ENCODE data around the gene NHSL2.

NHSL2 gene

DNA sequence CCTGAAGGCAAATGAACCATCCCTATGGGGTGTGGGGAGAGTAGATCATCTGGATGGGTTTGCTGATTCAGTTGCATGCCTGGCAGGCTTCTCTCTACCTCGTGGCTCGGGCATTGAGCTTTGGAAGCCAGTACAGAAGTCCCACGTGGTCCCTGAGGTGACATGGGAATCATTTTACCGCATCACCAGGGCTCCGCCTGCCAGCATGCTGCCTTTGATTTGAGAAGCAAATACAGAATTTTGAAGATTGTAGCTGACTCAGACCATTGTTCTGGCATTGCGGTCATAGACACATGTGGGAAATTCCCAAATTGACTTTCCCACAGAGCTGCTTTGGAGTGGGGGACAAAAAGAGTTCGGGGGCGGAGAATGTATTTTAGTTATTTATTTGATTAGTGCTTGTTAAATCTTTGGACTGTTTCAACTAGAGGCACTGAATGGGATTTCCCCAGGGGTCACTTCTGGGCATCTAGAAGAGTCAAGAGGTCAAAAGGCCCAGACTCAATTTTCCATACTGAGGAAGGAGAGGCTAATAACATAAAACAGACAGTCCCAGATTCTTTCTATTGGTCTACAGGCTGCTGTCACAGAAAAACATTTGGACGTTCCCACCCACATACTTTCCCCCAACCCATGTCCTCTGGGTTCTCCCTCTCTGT is 79.3 kb downstream of the NHSL2 start:
- TF ChIP-seq, protein P1, sequence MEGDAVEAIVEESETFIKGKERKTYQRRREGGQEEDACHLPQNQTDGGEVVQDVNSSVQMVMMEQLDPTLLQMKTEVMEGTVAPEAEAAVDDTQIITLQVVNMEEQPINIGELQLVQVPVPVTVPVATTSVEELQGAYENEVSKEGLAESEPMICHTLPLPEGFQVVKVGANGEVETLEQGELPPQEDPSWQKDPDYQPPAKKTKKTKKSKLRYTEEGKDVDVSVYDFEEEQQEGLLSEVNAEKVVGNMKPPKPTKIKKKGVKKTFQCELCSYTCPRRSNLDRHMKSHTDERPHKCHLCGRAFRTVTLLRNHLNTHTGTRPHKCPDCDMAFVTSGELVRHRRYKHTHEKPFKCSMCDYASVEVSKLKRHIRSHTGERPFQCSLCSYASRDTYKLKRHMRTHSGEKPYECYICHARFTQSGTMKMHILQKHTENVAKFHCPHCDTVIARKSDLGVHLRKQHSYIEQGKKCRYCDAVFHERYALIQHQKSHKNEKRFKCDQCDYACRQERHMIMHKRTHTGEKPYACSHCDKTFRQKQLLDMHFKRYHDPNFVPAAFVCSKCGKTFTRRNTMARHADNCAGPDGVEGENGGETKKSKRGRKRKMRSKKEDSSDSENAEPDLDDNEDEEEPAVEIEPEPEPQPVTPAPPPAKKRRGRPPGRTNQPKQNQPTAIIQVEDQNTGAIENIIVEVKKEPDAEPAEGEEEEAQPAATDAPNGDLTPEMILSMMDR (IDR thresholded peaks at IDR 0.05; ENCODE audit: insufficient read depth, missing control alignments) = no peak
- no peak for FAIRE-seq
- DNase-seq (ENCODE audit: insufficient read length, low spot score) = no peak

DNA sequence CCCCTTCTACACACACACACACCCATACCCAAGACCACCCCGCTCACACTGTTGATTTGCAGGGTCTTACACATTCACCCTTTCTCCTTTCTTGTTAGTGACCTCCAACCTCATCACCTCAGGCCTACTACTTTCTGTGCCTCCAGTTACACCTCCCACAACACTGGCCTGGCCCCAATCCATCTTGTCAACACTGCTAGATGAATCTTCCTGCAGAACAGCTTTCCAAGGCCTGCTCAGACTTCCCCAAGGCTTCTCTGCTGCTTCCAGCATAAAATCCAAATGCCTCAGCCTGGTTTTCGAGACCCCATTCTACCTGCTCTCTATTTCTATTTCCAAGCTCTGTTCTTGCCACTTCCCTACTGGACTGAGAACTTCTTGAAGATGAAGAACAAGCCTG is 79.9 kb downstream of the NHSL2 start:
- TF ChIP-seq, protein P1 (IDR thresholded peaks at IDR 0.05; ENCODE audit: insufficient read depth, missing control alignments) = no peak
- DNase-seq (ENCODE audit: insufficient read length, low spot score) = no peak
- FAIRE-seq = no peak

DNA sequence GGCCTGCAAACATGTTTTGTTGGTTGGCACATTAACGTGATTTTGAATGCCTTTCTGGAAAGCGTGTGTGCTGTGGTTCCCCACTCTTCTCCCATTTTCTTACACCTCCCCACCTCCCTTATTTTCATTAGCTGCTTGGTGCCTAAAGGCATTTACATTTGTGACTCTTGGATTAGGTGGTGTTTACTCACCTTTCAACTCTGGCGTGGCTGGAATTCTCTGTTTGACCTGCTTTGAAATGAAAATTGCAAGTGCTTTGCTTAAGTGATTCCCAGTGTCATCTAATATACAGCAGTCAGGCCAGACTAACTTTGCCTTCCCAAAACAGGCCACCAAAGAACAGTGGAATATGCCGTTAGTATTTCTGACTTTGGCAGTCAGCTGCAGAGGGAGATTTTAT is 80.5 kb downstream of the NHSL2 start:
- FAIRE-seq = no peak
- DNase-seq (ENCODE audit: insufficient read length, low spot score) = no peak
- TF ChIP-seq, protein P1 (IDR thresholded peaks at IDR 0.05; ENCODE audit: insufficient read depth, missing control alignments) = no peak

DNA sequence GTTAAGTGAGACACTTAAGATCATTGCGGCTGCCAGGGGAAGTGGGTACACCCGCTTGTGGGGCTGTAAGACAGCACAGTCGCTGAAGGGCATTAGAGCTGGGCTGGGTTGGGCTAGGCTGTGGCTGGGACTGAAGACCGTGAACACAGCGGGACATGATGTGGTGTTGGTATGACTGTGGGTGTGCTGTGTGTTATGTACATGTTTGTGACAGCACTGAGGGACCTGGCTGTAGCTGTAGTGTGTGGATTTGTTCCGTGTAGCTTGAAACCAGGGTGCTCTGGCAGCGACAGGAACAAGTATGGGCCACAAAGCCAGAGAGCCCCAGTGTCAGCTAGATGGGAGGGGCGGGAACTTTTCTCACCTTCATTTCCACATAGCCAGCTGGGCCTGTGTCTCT is 82.1 kb downstream of the NHSL2 start:
- no peak for DNase-seq (ENCODE audit: insufficient read length, low spot score)
- no peak for FAIRE-seq
- TF ChIP-seq, protein P1 (IDR thresholded peaks at IDR 0.05; ENCODE audit: insufficient read depth, missing control alignments) = no peak

DNA sequence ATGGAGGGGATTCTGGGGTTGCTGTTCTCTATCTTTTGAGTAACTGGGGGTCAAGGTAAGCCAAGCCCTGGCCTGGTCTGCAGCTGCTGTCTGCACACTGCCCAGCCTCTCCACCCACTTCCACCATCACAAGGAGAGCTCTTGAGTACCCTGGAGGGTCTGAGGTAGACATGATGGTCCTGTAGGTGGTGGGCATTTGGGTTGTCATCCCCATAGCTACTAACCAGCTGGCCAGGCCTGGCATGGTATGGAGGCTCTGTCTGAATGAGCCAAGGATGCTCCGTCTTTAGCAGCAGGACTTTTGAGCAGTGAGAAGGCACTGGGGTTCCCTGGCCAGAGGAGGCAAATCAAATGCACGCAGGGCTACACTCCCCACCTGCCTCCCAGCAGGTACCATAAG is 82.7 kb downstream of the NHSL2 start:
- TF ChIP-seq, protein P1 (IDR thresholded peaks at IDR 0.05; ENCODE audit: insufficient read depth, missing control alignments) = no peak
- DNase-seq (ENCODE audit: insufficient read length, low spot score) (no peak), FAIRE-seq (no peak)

DNA sequence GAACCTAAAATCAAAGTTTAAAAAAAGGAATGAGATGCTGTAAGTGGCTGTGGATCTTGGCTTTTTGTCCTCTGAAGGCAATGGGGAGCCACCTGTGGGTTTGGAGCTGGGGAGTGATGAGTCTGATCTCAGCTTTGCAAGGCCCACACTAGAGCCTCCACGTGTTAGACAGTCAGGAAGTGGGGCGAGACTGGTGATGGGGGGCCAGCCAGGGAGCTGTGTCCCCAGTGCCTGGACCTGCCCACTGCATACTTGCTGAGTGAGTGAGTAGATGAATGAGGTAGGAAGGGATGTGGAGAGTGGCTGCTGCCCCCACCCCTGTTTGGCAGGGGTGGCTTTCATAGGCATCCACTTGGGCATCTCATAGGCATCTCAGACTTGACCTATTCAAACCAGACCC is 84.0 kb downstream of the NHSL2 start:
- no peak for FAIRE-seq
- TF ChIP-seq, protein P1 (IDR thresholded peaks at IDR 0.05; ENCODE audit: insufficient read depth, missing control alignments) = no peak
- DNase-seq (ENCODE audit: insufficient read length, low spot score) = no peak

DNA sequence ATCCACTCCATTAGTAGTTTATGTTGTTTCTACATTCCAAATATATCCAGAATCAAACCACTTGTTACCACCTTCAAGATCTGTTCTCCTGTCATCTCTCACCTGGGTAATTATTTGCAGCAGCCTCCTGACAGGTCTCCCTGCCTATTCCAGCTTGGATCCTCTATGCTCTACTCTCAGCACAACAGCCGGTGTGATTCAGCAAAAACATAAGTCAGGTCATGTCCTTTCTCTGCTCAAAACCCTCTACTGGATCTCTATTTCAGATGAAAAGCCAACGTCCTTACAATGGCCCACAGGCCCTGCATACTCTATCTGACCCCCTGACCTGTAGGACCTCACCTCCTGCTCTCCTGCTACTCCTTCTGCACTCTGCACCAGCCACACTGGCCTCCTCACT is 84.5 kb downstream of the NHSL2 start:
- TF ChIP-seq, protein P1 (IDR thresholded peaks at IDR 0.05; ENCODE audit: insufficient read depth, missing control alignments) = no peak
- FAIRE-seq (no peak), DNase-seq (ENCODE audit: insufficient read length, low spot score) (no peak)
